ENCODE measurements around the gene ECE1.

ECE1 gene

DNA sequence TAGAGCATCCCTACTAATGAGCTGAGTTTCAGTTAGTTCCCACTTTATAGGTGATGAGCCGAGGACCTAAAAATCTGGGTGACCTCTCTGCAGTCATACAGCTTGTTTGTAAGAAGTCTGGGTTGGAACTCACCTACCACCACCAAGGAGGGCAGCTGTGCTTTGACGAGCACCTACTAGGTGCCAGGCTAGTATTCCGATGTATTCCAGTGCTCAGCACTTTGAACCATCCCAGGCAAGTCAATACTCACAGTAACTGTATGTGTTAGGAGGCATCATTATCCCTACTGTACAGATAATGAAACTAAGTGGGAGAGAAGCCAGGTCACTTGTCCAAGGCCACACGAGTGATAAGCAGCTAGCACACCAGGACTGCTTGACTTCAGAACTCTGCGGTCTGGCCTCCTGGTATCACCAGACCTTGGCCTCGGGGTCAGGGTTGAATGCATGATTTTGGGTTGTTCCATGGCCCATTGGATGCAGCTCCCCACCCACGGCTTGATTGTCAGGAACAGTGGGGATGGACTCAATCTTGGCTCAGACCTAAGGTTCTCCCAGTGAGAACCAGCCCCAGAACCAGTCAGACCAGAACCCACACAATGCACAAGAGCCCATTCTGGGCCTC is 20.7 kb downstream of the ECE1 start:
- no peak for DNase-seq (ENCODE audit: low read depth in 1 of 2, low spot score in 1 of 2)

DNA sequence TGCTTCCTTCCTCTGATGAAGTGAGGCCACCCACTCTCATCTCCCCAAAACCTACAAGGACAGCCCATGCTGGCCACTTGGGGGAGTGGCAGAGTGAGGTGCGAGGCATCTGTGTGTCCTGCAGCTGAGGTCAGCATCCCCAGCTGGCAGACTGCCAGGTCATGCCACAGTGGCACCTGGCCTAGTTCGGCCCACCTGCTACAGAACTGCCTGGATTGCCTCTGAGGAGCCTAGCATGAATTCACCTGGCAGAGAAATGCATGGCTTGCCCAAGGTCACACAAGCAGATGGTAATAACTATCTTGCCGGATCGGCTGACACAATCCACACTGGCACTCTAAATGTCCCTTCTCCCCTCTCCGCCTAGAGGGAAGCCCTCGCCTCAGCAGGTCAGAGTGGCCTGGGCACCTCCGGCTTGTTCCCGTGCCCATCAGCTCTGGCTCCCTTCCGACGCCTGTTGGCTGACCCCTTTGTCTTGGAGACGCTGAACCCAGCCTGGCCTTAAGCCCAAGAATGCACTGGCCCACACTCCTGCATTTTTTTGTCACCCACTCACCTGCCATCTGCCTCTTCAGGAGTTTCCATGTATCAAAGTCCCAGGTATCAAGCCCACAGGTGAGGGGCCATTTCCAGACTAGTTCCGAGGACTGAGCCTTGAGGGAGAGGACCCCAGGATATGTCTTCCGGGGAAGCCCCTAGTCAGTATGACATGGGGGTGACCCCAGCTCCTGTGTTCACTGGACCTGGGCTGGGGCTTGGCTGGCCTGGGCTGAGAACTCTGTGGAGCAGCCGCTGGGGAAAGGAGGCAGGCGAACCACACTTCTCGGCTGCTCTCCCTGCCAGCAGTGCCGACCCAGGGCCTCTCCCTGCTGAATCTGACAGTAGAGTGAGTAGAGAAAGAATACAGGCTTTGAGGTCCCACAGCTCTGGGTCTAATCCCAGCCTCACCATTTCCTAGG is 21.7 kb downstream of the ECE1 start:
- DNase-seq (ENCODE audit: low read depth in 1 of 2, low spot score in 1 of 2): no peak

DNA sequence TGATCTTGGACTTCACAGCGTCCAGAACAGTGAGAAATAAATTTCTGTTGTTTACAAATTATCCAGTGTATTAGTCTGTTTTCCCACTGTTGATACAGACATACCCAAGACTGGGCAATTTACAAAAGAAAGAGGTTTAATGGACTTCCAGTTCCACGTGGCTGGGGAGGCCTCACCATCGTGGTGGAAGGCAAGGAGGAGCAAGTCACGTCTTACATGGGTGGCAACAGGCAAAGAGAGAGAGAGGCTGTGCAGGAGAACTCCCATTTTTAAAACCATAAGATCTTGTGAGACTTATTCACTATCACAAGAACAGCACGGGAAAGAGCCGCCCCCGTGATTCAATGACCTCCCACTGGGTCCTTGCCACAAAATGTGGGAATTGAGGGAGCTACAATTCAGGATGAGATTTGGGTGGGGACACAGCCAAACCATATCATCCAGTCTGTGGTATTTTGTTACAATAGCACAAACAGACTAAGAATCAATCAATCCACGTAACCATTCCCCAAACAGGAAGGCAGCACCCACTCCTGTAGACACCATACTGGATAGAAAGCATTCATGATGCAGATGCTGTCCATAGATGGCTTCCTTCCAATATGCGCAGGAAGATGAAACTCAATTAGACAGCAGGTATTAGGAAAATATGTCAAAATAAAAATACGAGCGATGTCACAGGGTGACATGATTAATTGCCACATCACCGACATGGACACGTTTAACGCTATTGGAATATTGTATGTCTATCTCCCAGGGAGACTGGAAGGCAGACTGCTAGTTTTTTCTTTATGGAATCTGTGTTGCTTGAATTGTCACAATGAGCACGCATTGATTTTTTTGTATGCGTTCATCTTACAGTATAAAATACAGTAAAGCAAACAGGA is 22.8 kb downstream of the ECE1 start:
- no peak for DNase-seq (ENCODE audit: low read depth in 1 of 2, low spot score in 1 of 2)

DNA sequence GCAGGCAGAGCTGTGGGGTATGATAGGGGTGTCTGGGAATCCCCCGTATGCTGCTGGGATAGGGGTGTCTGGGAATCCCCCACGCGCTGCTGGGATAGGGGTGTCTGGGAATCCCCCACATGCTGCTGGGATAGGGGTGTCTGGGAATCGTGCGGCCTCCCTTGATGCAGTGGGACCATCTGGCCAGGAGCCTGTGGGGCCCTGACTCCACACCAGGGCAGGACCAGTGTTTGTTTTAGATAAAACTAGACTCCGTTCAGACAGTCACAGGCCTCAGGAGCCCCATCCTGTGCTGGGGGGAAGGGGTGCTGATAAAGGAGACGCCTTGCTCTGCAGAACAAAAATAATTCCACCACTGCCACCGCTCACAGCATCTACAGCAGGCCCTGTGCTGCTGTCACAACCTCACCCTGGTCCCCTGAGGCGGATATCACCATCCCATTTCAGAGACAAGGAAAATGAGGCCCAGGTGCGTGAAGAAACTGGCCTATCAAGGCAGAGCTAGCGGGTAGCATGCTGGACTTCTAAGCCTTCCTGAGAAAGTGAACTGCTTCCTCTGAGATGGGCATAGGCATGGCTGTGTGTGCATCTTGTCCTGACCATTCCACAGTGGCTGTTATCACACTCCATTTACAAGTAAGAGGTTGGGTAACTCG is 24.0 kb downstream of the ECE1 start:
- no peak for DNase-seq (ENCODE audit: low read depth in 1 of 2, low spot score in 1 of 2)

DNA sequence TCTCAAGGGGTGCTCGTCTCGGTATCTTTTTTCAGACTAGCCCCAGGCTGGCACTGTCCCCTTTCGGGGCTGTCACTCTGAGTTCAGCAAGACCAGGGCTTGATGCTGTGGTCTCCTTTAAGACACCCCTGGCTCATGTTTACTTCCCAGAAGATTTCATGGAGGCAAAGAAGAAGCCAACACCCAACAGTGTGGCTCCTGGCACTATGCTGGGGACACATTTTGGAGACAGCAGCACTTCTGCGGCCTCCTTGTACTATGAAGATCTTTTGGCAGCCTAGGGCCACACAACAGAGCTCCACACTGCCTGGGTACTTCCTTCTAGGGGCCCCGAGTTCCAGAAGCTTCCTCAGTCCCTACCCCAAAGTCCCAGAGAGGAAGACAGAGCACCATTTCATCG is 24.6 kb downstream of the ECE1 start:
- no peak for DNase-seq (ENCODE audit: low read depth in 1 of 2, low spot score in 1 of 2)

DNA sequence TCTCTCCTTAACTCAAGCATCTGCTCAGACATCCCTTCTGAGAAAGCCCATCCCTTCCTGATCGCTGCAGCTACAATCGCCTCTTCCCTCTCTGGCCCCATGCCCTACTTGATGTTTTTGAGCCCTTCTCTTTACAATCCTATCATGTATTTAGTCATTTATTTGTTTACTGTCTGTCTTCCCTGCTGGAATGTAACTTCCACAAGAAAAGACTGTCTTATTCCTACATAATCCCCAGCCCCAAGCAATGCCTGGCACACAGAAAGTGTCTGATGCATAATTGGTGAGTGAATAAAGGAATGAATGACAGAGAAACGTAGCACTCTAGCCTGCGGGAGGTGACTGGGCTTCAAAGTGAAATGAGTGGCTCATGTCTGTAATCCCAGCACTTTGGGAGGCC is 25.4 kb downstream of the ECE1 start:
- DNase-seq (ENCODE audit: low read depth in 1 of 2, low spot score in 1 of 2): no peak

DNA sequence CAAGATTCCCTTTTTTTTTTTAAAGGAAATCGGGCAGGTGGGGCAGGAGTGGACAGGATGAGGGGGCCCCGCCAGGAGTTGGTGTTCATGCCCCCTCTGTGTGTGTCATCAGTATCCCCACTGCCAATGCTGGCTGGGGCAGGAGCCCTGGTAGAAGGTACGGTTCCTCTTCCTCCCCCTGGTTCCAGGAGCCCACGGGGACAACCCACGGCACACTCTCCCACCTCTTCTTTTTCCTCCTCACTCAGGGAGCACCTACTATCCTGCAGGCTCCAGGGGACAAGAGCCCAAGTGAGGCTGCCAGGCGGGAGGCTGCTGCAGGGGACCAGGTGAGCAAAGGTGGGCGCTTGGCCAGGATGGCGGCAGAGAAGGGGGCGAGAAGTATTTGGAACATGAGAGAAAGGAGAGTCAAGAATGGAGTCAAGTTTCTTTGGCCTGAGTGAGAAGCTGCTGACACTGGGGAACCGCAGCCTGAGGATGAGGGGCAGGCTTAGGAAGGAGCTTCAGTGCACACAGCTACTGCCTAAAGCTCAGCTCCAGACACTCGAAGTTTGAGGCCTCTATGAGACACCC is 26.5 kb downstream of the ECE1 start:
- DNase-seq (ENCODE audit: low read depth in 1 of 2, low spot score in 1 of 2): no peak

DNA sequence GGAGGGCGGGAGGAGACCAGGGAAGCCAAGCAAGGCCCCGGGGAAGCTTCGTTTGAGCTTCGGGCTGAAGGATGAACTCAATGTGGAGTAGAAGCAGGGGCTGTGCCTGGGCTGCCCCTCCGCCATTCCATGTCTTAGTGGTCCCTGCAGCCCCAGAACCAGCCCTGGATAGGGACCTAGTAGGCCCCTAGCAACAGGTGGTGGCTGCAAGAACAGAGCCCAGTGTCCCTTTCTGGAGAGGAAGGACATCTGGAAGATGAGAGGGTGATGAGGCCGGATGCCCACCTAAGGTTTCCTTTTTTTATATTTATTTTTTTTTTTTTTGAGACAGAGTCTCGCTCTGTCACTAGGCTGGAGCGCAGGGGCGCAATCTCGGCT is 27.2 kb downstream of the ECE1 start:
- DNase-seq (ENCODE audit: low read depth in 1 of 2, low spot score in 1 of 2): no peak

DNA sequence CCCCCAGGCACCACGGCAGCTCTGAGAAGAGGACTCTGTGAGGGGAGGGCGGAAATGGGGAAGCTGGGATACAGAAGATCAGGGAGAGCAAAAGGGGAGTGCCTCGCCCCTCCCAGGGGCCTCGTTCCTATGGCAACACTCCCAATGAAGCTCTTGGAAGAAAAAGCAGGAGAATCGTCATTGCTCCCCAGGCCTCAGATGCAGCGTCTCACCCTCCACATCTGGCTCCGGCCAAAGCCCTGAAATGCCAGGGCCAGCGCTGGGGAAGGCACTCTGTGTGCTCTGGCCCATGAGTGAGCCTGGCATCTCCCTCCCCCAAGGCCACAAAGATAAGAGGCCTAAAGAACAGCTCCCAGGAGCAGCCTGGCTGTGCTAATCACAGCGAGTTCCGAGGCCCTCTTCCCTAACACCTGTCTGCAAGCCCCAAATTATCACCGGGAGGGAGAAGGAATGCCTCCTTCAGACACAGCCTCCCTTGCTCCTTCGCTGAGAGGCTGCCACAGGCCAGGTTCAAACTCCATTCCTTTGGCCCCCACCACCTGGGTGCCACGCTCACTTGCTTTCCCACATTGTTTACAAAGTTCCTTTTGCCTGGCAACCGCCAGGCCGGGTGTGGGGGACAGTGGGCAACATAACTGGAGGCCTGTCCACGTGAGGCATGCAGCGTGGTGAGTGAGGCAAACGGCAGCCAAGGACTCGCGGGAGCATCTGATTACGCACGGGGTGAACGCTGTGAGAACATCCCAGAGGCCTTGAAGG is 27.8 kb downstream of the ECE1 start:
- no peak for DNase-seq (ENCODE audit: low read depth in 1 of 2, low spot score in 1 of 2)

DNA sequence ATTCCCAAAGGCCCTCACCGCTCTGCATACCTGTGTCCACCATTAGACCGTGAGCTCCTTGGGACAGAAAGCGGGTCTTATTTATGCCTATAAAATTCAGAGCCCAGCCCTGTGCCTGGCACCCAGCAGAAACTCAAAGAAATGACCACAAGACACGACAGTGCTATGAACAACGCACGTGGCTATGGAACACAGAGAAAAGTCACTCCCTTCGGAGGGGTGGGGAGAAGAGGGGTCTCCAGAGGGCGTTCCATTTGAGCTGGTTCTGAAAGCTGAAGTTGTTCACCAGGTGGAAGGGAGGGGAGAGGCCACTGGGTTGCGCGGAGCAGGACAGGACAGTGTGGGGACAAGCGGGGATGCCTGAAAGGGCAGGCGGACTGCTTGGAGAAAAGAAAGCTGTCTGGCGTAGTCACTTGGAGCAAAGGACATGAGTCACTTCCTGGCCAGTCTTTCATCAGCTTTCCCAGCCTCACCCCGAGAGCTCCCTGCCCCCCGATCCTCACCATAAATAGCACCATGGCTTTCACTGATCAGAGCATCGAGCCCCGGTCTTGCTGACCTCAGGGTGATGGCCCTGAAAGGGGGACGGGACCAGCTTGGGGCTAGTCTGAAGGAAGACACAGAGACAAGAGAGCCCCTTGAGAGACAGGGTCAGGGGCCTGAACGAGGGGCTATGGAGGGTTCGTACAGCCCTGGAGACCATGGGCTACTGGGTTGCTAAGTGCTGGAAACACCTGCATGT is 28.5 kb downstream of the ECE1 start:
- no peak for DNase-seq (ENCODE audit: low read depth in 1 of 2, low spot score in 1 of 2)

DNA sequence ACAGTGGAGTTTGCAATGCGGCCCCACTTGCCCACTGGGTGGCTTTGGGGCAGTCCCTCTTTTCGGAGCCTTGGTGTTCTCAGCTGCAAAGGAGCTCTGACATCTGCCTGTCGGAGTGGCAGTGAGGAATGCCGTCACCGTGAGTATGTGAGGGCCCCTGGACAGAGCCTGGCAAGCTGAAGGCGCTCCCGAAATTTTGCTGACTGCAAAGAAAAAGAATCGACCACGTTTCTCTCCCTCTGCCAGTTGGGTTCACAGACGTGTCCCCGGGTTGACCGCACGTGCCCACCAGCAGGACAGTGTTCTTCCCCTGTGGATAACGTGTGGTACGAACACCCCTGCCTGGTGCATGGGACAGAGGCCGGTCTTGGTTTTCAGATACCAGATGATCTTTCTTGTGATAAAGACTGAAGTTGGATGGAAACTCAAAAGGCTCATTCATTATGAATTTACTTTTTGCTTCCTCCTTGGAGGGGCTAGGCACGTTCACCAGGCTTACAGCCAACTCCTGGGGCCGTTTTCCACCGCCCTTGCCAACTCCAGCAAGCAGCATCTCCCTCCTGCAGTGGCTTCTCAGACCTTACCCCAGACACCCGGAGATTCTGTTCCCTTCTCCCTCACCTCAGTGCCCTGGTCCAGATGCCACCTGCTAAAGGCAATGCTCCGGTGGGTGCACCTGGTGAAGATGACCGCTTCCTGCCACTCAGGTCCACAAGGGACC is 29.7 kb downstream of the ECE1 start:
- DNase-seq (ENCODE audit: low read depth in 1 of 2, low spot score in 1 of 2): no peak

DNA sequence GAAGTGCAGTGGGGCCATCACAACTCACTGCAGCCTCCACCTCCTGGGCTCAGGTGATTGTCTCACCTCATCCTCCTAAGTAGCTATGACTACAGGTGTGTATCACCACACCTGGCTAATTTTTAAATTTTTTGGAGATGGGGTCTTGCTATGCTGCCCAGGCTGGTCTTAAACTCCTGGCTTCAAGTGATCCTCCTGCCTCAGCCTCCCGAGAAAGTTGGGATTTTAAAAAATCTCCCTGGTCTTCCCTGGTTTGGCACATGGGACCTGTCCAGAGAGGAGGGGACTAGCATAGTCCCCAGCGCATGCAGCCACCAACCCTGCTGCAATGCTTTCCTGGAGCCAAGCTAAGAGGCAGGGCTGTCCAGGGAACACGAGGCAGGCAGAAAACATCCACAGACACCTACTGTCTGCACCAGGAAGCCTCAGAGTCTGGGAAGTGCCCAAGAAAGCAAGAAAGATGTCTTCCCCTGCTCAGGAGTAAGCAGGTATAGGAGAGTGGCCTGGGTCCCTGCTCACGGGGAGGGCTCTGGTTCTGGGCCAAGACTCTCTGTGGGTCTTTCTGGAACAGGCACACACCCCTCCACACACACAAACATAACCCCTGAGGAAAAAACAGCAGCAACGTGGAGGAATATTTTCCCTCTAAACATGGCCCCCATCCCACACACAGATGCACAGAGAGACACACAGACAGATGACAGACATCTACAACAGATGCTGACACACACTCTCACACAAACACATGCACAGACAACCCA is 30.8 kb downstream of the ECE1 start:
- DNase-seq (ENCODE audit: low read depth in 1 of 2, low spot score in 1 of 2): no peak

DNA sequence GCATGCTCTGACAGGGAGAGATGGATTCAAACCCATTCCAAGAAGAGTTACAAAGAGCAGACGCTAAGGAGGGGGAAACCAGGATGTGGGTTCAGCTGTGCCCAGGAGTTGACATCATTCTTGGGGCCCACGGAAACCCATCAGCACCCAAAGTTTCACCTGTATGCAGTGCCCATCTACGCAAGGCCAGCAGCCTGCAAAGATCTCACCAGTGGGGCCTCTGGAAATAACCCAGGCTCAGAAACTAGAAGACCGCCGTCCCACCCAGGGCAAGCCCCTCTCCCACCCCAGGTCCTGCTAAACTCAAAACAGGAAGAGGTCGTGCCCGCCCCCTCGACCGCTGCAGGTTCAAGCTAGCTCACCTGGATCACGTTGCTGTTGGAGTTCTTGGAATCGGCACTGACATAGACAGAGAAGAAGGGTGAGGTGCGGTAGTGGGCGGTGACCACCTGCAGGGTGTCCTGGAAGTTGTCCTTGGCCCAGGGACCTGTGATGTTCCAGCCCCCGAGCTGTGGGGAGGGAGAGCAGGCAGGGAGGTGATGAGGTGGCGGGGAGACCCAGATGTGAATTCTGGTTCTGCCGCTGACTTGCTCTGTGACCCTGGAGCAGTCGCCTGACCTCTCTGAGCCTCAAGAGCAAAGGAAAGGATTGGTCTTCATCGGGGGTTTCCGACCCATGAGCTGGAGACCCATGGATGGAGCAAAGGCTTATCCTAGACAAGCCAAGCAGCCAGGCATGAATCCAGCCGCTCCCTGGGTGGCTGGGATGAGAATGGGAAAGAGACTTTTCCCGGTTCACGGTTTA is 31.7 kb downstream of the ECE1 start:
- no peak for DNase-seq (ENCODE audit: low read depth in 1 of 2, low spot score in 1 of 2)

DNA sequence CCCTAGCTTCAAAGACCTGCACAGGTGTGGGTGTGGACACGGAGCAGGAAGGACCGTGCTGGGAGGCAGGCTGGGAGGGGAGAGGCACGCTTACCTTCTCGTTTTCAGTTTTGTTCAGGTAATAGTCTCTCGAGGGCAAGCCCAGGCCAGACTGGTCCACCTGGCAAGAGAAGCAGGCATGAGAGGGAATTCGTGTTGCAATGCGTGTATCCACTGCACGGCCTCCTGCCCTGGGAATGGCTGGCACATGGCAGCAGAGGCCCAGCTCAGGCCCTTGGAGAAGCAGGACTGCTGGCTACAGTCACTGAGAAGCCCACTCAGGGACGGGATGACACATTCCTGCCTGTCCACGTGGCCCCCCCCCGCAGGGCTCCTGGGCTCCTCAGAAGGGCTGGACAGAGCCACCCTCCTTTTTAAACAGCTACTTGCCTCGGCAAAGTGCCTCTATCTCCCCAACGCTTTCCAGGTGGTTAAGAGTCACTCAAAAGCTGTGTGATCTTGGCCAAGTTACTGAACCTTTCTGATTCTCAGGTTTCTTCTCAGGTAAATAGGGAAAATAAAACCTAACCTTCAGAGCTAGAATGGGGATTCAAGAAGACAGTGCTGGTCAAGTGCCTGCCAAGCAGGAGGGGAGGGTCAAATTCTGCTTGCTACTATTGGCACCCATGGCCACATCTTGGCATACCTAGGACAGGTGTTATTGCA is 32.7 kb downstream of the ECE1 start:
- no peak for DNase-seq (ENCODE audit: low read depth in 1 of 2, low spot score in 1 of 2)

DNA sequence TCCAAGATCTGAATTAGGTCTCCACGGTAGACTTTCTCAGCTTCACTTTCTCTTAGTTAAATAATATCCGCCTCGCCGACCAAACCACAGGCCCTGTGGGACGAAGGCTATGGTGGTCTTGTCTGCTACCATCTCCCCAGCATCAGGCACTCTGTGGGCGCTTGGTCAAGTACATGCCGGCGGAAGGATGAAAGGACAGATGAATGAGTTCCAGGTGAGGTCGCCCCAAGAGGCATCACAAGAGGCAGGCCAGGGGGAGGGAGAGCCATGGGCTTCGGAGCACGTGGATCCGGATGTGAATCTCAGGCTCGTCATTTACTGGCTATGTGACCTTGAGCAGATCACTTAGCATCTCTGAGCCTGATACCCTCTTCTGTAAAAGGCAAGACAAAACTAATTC is 33.5 kb downstream of the ECE1 start:
- DNase-seq (ENCODE audit: low read depth in 1 of 2, low spot score in 1 of 2): no peak

DNA sequence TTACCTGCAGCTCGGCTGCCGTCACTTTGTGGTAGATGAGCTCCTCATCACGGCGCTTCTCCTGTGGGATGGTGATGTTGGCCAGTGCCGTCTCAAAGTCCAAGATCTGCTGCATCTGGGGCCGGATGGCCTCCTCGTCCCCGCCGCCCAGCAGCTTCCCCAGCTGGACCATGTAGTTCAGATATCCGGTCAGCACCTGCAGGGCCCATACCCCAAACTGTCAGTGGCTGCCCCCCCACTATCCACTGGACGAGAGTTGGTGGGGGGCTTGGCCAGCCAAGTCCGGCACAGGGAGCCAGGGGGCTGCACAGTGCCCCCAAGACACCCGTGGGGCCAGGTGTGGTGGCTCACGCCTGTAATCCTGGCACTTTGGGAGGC is 34.3 kb downstream of the ECE1 start:
- DNase-seq (ENCODE audit: low read depth in 1 of 2, low spot score in 1 of 2): no peak

Measured in activated T-helper 1 cell treated with anti-CD3 and anti-CD28 coated beads, Interleukin-2, amount 50 U/mL, for 16 hours (primary cell).